Amygdala (tissue), 56 donors: Measurements from ENCODE around the gene KREMEN2.
"Not testable (repeated sequence)": the region's sequence is repeated elsewhere in the genome, so short reads cannot be mapped to it uniquely, and the experiment has no call there.

Source experiments
- DNase-seq, 56 donors: peaks; one replicate each; lab custom pipeline; 2025; lab: John Stamatoyannopoulos, UW

KREMEN2 gene

DNA sequence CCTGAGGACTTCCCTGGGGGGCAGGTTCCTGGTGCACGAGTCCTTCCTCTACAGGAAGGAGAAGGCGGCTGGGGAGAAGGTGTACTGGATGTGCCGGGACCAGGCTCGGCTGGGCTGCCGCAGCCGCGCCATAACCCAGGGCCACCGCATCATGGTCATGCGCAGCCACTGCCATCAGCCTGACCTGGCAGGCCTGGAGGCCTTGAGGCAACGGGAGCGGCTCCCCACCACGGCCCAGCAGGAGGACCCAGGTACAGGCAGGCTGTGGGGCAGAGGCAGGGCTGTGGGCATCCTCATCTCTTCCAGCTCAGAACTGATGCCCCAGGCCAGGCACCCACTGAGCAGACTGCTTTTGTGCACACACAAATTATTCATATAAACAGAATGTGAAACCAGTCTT is 25.9 kb upstream of the KREMEN2 start:
- DNase-seq, result no peak

DNA sequence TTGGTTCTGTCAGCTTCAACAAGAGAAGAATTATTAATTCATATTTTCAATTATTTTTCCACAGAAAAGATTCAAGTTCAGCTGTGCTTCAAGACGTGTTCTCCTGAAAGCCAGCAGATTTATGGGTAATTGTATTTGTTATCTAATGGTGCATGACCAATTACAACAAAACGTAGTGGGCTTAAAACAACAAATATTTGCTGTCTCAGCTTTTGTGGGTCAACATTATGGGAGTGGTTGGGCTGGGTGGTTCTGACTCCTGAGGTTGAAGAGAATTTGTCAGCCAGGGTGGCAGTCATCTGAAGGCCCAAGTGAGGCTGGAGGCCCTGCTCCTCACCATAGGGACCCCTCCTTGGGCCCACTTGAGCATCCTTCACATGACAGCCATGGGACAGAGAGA is 24.1 kb upstream of the KREMEN2 start:
- DNase-seq, result no peak

DNA sequence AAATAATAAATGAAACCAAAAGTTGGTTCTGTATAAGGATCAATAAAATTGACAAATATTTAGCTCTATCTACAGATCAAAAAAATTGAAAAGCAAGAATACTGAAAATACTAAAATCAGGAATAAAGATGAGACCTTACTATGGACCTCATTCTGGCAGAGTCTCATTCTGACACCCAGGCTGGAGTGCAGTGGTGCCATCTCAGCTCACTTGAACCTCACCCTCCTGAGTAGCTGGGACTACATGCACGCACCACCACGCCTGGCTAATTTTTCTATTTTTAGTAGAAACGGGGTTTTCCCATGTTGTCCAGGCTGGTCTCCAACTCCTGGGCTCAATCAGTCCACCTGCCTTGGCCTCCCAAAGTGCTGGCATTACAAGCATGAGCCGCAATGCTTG is 22.0 kb upstream of the KREMEN2 start:
- DNase-seq, result no peak

DNA sequence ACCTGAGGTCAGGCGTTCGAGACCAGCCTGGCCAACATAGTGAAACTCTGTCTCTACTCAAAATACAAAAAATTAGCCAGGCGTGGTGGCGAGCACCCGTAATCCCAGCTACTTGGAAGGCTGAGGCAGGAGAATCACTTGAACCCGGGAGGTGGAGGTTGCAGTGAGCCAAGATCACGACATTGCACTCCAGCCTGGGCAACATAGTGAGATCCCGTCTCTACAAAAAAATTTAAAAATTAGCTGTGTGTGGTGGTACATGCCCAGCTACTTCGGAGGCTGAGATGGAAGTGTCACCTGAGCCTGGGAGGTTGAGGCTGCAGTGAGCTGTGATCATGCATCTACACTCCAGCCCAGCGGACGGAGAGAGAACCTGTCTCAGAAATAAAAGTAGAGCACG is 20.4 kb upstream of the KREMEN2 start:
- DNase-seq, result not testable (repeated sequence)

DNA sequence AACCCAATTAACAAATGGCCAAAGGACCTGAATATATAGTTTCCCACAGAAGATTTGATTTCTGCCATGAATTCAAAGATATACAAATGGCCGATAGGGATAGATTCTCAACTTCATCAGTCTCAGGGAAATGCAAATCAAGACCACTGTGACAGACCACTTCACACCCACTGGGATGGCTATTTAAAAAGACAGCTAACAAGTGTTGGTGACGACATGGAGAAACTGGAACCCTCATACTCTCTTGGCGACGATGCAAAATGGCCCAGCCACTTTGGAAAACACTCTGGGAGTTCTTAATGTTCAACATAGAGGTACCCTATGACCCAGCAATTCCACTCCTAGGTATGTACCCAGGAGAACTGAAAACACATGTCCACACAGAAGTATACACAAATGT is 17.4 kb upstream of the KREMEN2 start:
- DNase-seq, result no peak

DNA sequence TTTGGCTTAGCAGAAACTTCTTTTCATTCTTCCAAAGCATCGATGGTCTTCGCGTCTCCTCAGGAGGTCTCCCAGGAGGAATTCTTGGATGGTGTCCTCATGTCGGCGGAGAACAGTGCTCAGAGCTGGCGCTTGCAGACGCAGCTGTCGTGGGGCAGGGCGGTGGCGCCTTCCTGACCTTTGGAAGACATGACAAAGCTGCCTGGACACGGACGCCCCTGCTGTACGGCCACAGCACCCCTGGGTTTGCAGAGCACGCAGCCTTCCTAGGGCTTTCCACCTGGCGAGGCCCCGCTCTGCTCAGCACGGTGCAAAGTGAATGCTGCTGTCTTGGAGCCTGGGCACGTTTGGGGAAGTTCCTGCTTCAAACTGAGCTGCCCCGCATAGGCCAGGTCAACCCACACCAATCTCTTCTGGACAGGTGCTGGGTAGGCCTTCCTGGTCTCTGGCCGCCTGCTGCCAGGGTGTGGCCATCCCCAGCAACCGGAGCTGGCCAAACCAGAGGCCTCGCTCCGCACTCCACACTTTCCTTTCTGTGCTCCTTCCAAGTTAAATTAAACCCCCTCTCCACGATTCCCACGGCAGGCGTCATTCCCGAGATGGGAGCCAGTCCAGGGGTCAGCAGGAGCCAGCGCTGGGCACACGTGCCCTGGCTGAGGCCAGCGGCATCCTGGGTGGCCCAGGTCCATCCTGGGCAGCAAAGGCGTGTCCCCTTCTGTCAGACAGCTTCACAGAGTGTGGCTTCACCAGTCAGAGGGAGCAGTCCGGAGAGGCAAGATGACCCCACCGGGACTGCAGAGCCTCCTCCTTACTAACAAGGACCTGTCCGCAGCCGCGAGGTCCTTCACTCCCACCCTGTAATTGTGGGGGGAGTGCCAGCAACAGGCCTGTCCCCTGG is 15.0 kb upstream of the KREMEN2 start:
- no peak for DNase-seq

DNA sequence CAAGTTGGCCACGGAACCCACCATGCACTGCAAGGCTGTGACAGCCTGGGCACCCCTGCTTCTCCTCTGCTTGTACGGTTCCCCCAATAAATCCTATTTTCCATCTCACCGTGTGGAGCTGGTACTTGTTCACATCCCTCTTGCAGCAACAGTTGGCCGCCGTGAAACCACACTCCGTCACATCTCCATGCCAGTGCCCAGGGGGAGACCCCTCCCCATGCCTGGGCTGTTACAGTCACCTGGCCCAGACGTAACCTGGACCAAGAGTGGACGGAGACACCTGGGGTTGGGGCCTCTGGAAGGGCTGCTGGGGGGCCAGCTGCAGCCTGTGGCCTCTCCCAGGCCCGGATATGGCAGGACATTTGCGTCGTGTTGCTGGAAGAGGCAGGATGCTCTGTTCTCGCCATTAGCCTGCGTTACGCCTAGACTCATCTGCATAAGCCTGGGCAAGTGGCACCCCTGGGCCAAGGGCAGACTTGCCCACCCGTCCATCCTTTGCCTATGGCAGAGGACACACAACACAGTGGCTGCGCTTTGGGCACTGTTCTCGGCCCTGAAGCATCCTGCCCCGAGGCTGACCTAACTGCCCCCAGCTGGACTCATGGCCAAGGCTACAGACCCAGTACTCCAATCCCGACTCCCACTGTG is 14.2 kb upstream of the KREMEN2 start:
- no peak for DNase-seq

DNA sequence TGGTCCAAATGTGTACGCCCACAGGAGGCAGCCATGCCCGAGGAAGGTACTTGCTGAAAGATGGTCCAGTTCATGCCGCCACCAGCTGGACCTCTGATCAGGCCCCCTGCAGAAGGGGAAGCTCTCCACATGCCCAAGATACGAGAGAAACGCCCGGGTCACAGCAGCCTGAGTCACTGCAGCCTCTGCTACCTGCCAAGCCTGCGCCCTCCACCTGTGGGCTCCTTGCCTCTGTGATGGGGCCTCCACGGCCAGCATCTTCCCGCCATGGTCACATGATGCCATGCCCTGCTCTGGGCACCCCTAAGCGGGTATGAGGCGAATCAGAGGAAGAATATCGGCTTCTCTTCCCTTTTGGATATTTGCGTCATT is 13.7 kb upstream of the KREMEN2 start:
- DNase-seq, result no peak

DNA sequence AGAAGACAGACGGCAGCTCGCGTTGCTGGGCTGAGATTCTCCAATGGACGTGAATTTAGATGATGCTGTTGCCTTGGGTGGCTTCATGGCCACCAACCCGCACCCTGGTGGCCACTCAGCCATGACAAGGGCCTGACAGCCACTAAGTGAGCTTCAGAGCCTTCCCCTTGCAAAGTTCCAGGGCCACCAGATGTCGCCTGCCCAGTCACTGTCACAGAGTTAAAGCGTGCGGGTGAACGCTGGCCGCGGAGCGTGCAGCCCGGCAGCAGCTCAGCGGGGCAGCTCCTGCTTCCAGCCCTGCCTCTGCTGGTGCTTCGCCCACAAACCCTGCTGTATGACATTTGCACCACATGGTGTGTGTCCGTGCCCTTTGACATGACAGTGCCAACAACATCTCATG is 13.3 kb upstream of the KREMEN2 start:
- no peak for DNase-seq

DNA sequence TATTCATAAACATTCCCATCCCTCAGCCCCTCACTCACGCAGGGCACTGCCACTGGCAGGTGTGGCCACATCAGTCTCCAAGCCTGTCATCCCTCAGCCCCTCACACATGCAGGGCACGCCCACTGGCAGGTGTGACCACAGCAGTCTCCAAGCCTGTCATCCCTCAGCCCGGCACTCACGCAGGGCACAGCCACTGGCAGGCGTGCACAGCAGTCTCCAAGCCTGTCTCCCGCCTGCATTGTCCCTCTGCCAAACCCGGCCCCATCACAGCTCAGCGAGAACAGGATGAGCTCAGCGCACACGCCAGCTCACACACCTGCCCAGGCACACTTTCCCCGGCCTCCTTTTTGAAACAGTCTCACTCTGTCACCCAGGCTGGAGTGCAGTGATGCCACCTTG is 11.4 kb upstream of the KREMEN2 start:
- no peak for DNase-seq

DNA sequence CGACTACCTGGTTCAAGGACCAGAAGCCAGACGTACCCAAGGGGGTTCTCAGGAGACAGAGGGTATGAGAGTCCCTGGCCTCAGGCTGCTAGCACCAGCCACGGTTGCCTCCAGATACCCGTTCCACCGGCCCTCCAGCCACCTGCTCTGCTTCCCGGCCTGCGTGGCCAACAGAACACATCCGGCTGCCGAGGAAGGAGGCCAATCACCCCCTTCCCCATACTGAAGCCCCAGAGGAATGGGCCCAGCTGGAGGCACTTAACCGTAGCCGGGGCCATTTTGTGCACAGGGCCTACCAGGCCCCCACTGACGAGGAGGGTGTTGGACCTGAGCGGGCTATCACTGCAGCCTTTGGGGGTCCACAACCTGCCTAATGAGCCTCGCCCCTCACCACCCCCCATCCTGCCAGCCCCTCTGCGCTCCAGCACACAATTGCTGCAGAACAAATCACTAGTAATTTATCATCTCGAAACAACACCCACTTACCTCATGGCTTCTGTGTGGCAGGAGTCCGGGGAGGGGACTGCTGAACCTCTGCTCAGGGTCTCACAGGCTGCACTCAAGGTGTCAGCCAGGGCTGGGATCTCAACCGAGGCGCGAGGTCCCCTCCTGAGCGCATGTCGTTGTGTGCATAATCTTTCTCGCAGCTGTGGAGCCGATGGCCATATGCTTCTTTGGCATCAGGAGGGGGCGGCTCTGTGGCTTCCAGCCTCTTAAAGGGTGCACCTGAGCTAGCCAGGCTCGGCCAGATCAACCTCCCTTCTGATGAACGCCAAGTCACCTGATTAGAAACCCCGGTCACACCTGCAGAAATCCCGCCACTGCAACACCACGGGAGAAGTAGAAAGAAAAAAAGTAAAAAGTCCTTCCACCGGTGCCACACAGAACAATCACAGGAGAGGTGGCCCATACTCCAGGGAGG is 10.1 kb upstream of the KREMEN2 start:
- DNase-seq, result no peak

DNA sequence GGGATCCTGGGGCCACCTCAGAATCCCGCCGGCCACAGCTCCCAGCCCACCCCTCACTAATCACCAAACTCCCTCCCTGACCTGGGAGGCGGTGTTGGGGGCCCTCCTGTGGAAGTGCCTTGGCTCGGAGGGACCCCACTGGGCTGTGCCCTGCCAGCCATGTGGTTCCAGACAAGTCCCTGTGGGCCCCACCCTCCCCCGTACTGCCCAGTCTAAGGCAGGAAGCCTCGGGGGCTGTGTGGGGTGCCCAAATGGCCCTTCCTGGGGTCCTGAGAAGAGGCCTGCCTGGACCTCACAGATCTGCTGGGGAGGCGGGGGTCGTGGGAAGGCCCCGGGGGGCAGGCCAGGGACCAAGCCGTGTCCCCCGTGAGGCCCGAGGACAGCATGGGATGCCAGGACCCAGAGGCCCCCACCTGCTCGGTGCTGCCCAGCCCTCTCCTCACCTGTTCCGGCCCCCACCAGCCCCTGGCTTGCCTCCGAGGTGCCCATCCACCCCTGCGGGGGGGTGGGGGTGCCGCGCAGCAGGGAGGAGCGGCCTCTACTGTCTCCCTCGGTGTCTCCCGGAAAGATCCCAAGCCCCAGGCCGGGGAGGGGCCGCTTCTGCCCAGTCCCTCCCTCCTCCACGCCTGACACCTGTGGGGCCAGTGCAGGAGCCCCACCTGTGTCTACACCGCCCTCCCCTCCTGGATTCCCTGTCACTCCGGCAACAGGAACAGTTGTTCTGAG is 9.3 kb upstream of the KREMEN2 start:
- no peak for DNase-seq

DNA sequence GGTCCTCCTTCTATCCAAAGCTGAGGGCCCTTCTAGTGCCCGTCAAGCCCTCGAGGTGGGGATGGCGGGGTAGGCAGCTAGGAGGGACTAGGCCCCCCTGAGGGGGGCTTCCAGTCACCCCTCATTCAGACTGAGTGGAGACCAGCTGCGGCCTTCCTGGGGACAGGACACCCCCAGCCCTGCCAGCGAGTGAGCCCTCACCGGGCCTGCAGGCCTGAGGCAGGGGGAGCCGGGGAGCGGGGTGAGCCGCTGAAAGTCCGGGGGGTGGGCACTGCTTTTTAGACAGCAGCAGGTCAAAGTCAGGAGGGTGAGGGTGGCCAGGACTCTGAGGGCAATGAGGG is 8.7 kb upstream of the KREMEN2 start:
- no peak for DNase-seq

DNA sequence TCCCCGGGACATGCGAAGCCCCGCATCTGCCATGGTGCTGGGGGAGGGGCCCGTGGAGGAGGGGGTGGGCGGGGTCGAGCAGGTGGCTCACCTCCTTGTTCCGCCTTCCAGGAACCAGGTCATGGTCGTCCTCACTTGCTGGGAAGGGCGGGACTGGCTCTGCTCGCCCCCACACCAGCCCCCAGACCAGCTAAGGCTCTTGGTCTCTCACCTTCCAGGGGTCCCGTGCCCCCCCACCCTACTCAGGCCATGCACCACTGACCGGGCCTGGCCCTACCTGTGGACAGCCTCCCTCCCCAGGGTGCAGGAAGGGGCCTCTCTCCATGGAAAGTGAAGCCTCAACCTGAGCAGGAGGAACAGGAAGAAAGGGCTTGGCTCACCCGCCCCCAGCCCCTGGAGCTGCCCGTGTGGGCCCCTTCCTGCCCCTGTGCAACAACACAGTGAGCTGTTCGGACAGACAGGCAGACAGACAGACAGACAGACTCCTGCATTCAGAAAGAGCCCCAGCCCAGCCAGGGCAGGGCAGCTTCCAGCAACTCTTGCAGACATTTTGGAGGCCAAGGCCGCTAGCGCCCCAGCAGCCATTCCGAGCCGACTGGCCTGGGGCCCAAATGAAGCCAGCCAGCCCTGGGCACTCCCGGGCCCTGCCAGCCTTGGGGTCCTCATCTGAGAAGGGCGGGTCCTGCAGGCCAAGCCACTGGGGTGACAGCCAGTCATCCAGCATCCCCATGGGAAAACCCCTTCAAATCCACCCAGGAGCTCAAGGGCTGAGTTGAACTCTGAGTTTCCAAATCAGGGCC is 8.1 kb upstream of the KREMEN2 start:
- no peak for DNase-seq

DNA sequence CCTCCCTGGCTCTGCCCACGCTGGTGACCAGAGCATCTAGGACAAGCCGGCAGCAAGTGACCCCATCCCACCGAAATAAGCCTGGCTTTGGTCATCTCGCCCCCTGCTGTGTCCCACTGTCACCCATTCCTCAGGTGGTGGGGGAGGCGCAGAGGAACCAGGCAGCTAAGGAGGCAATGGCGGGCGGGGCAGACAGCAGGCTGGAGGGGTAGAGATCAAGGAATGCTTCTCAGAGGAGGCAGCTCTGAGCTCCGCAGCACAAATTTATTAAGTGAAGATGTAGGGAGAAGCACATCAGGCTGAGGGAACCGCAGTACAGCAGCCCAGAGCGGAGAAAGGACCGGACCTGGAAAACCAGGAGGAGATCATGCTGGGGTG is 7.5 kb upstream of the KREMEN2 start:
- no peak for DNase-seq

DNA sequence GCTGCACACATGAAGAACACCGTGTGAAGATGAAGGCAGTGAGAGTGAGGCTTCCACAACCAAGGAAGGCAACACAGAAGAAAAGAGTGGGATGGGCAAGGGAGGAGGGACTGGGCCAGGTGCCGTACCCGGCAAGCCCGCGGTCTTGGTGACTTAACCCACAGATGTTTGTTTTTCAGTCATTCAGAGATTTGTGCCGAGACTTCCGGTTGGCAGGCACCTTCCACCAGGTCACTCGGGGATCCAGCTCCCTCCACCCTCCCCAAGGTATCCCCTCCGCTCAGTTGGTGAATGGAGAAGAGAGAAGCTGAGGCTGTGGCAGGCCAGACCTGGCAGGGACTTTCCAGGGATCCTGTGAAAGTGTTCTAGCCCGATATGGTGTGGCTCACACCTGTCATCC is 4.9 kb upstream of the KREMEN2 start:
- DNase-seq, result no peak

DNA sequence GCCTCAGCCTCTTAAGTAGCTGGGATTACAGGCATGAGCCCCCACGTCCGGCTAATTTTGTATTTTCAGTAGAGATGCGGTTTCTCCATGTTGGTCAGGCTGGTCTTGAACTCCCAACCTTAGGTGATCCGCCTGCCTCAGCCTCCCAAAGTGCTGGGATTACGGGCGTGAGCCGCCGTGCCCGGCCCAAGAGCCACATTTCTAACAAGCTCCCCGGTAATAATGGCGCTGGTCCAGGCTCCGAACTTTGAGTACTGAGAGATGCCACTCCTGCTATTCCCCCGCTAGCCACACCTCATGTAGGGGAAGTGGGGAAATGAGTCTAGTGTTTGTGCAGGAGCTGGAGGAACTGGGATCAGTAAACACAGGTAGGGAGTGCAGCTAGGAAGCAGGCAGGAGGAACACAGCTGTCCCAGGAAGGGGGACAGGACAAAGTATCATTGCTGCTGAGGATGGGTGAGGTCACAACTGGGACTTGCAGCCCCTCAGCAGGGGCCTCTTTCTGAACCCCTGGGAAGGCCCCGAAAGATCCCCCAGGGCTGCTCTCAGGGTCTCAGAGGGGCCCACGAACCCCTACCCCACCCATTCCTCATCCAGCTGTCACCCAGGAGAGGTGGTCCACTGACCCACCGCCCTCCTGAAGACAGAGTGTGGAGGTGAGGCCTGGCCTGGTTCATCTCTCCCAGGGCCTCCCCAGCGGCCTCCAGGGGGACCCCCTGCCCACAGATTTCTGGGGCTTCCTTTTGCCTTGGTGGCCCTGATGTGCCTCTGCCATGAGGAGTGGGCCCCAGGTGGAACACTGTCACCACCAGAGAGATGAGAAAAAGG is 3.7 kb upstream of the KREMEN2 start:
- DNase-seq, result no peak

DNA sequence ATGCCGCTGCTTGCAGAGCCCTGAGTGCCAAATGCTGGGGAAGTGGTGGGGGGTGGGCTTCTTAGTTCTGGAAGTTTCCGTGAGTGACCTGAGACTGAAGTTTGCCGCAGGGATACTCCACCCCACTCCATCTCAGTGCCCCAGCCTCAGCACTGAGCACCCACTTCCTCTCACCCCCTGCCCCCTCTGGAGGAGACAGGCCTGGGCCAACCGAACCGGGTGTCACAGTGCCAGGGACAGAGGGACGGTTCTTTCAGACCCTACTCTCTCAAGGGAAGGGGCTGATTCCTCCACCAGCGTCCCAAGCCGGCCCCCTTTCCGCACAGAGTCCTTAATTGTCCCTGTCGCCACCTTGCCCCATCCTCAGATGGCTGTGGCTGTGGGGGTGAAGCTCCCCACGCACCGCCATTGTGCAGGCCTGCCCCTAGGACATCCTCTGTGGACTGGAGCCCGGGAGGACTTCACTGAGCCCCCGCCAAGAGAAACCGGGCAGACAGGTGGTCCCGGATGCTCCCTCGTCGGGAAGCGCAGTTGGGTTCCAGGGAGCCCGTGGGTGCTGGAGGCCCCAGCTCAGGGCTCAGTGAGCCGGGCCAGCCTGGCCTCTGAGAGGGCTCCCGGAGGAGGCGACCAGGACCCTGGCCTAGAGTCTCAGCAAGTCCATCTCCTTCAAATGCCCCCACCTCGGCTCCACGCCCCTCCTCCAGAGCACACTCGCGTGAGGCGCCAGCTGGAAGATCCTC is 1.6 kb upstream of the KREMEN2 start:
- DNase-seq, result no peak
